ENCODE results near the gene TNFSF12. TPM values are rescaled to one million over a fixed set of nuclear protein-coding genes. Genes with fewer than 3 reads are reported as not detected.
A peak's percentile ranks its signal among the peaks of the same experiment; 100 is the strongest.

The TNFSF12 gene
- total RNA-seq, 4 donors from 2014 or later = 29.2 to 64.5 (median 41.5) TPM

DNA sequence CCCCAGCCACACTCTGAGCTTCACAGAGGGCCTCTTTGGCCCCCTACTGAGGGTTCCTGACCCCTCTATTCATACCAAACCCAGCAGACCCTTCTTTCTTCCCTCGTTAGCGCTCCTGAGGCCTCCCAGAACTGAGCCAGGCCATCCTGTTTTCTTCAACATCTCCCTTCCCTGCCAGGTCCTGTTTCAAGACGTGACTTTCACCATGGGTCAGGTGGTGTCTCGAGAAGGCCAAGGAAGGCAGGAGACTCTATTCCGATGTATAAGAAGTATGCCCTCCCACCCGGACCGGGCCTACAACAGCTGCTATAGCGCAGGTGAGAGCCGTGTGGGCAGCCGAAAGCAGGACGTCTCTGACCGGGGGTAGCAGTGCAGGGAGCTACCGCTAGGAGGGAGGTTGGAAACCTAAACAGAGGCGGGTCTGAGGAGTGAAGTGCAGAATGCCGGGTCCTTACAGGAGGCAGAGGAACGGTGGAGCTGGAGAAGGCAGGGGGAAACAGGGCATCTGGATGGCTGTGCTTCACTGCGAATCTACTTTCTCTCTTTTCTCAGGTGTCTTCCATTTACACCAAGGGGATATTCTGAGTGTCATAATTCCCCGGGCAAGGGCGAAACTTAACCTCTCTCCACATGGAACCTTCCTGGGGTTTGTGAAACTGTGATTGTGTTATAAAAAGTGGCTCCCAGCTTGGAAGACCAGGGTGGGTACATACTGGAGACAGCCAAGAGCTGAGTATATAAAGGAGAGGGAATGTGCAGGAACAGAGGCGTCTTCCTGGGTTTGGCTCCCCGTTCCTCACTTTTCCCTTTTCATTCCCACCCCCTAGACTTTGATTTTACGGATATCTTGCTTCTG is 11.5 kb downstream of the TNFSF12 start:
- ATAC-seq (ENCODE audit: low FRiP score) (peak; percentile 22), DNase-seq (ENCODE audit: low spot score) (no peak)
- TF ChIP-seq, protein P1, sequence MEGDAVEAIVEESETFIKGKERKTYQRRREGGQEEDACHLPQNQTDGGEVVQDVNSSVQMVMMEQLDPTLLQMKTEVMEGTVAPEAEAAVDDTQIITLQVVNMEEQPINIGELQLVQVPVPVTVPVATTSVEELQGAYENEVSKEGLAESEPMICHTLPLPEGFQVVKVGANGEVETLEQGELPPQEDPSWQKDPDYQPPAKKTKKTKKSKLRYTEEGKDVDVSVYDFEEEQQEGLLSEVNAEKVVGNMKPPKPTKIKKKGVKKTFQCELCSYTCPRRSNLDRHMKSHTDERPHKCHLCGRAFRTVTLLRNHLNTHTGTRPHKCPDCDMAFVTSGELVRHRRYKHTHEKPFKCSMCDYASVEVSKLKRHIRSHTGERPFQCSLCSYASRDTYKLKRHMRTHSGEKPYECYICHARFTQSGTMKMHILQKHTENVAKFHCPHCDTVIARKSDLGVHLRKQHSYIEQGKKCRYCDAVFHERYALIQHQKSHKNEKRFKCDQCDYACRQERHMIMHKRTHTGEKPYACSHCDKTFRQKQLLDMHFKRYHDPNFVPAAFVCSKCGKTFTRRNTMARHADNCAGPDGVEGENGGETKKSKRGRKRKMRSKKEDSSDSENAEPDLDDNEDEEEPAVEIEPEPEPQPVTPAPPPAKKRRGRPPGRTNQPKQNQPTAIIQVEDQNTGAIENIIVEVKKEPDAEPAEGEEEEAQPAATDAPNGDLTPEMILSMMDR (IDR thresholded peaks at IDR 0.05) = peak in 1 of 3 donors; percentile 47

- peak; percentile 69 for ATAC-seq (ENCODE audit: low FRiP score)
- DNase-seq (ENCODE audit: low spot score) = peak; percentile 80
- TF ChIP-seq, protein P1 (IDR thresholded peaks at IDR 0.05) = peak in 1 of 3 donors; percentile 91
These were observed 12.2 kb downstream of the TNFSF12 start for GRCh38 chr17:7561028-7561575.

DNA sequence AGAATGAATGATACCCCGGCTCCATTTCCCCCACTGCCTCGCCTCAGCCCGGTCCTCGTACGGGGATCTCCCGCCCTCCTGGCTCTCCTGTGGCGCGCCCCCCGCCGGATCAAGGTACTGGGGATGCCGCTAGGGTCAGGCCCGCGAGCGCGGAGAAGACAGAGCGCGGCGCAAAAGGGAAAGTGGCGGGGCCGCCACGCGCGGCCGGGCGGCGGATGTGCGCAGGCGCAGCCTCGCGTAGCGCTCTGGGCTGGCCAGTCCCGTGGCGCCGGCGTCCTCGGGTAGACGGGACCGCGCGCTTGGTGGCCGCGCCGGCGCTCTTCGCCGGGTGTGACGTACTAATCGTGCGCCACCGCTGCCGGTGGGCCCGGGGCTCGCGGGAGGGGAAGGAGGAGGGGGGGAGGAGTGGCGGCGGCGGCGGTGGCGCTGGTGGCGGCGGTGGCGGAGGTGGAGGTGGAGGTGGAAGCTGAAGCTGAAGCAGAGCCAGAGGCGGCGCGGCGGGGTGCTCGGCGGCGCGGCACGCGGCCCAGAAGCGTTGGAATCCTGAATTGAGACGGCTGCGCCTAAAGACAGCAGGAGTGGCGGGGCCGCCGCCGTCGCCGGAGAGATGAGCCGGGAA is 12.8 kb downstream of the TNFSF12 start, which contains the start of gene SENP3:
TSS of gene SENP3 (plus strand) at position 331 of the 619 bp plus-strand sequence. CDS start 1,158 bp downstream, outside the sequence.
- TF ChIP-seq, protein P1 (IDR thresholded peaks at IDR 0.05) = no peak
- DNase-seq (ENCODE audit: low spot score) (no peak), ATAC-seq (ENCODE audit: low FRiP score) (peak; percentile 58)

DNA sequence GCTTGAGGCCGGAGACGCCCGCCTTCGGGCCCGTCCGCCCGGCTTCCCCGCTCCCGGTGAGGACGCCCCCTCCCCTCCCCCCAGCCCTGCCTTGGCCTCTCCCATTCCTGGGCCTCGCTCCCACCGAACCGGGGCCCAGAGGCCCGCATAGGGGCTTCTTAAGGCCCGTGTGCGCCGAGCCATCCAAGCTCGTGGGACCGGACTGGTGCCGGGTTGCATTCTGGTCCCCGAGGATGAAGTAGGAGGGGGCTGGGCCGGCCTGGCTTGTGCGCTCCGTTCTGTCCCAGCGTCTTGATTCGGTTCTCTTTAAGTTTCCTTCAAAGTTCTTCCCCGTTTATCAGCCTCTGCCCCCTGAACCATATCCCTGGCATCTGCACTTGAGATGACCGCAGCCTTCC is 13.3 kb downstream of the TNFSF12 start:
- ATAC-seq (ENCODE audit: low FRiP score) (no peak), DNase-seq (ENCODE audit: low spot score) (no peak)
- TF ChIP-seq, protein P1 (IDR thresholded peaks at IDR 0.05) = no peak

DNA sequence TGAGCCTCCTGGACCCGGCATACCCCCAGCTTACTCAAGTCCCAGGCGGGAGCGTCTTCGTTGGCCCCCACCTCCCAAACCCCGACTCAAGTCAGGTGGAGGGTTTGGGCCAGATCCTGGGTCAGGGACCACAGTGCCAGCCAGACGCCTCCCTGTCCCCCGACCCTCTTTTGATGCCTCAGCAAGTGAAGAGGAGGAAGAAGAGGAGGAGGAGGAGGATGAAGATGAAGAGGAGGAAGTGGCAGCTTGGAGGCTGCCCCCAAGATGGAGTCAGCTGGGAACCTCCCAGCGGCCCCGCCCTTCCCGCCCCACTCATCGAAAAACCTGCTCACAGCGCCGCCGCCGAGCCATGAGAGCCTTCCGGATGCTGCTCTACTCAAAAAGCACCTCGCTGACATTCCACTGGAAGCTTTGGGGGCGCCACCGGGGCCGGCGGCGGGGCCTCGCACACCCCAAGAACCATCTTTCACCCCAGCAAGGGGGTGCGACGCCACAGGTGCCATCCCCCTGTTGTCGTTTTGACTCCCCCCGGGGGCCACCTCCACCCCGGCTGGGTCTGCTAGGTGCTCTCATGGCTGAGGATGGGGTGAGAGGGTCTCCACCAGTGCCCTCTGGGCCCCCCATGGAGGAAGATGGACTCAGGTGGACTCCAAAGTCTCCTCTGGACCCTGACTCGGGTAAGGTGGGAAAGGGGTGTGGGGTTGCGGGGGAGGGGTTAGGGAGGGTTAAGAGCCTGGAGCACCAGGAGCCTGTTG is 14.4 kb downstream of the TNFSF12 start:
- ATAC-seq (ENCODE audit: low FRiP score) (no peak), DNase-seq (ENCODE audit: low spot score) (no peak)
- TF ChIP-seq, protein P1 (IDR thresholded peaks at IDR 0.05) = no peak

DNA sequence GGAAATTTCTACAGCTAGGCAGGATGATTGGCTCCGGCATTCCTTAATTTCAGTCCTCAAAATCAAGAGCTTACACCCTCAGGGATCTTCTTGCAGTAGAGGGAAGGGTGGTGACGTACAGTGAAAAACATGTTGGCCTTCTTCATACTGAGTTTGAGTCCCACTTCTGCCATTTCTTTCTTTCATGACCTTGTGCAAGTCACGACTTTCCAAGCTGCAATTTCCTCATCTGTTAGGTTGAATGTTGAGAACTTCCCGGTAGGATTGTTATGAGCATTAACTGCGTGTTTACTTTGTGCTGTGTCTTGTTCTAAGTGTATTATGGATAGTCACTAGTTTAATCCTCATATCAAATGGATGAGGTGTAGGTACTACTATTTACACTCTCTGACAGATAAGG is 20.7 kb downstream of the TNFSF12 start:
- TF ChIP-seq, protein P1 (IDR thresholded peaks at IDR 0.05) = no peak
- DNase-seq (ENCODE audit: low spot score) (no peak), ATAC-seq (ENCODE audit: low FRiP score) (no peak)
